OCI-LY7 (cell line): ENCODE results near the gene GRIA1. TPM values are rescaled to one million over a fixed set of nuclear protein-coding genes. Genes with fewer than 3 reads are reported as not detected.

Experiments
- Bru-seq: library from RNA; stranded (reverse); fragments of 400-500 nt; gene quantifications from one replicate; lab custom pipeline; 2021; lab: Mats Ljungman, UMichigan
- BruChase-seq, 2 experiments: library from RNA; stranded (reverse); fragments of 400-500 nt; gene quantifications; one replicate each; lab custom pipeline; 2021; lab: Mats Ljungman, UMichigan
- BruUV-seq: library from RNA; stranded (reverse); fragments of 400-500 nt; replicated peaks from 2 replicates; lab custom pipeline; 2021; lab: Mats Ljungman, UMichigan
- CTCF ChIA-PET: fragments of 300-600 bp; sonication (Branson Sonifier 250); formaldehyde crosslinking; loops from one replicate; lab custom pipeline; 2022; ENCODE audit warnings: antibody characterized with exemption; ENCODE audit not compliant: unreplicated experiment; lab: Charles Lee
- POLR2A ChIA-PET: fragments of 300-600 bp; sonication (Branson Sonifier 250); formaldehyde crosslinking; loops from one replicate; lab custom pipeline; 2022; ENCODE audit warnings: antibody characterized with exemption; lab: Charles Lee
- DNase-seq: peaks from one replicate; pipeline ENCODE4 v3.0.0-alpha.2; 2015; ENCODE audit warnings: low spot score
- H2AFZ ChIP-seq: fragments of 200-600 bp; sonication (generic), shearing (Covaris generic); 2 replicates; pipeline ENCODE4 v1.6.1; 2014; ENCODE audit warnings: mild to moderate bottlenecking, antibody characterized with exemption, low read length, moderate library complexity
- H3K27ac ChIP-seq: fragments of 200-600 bp; sonication (generic); 2 replicates; pipeline ENCODE4 v1.5.1; 2014; ENCODE audit warnings: mixed run types, low read depth, mild to moderate bottlenecking, moderate library complexity, low read length, inconsistent platforms; ENCODE audit not compliant: poor library complexity, severe bottlenecking
- H3K36me3 ChIP-seq: fragments of 200-600 bp; sonication (generic); 2 replicates; pipeline ENCODE4 v1.6.1; 2014; ENCODE audit warnings: mild to moderate bottlenecking, antibody characterized with exemption, low read length, moderate library complexity, mixed read lengths; ENCODE audit not compliant: insufficient read depth
- H3K4me1 ChIP-seq: fragments of 200-600 bp; sonication (generic); 2 replicates; pipeline ENCODE4 v1.5.1; 2014; ENCODE audit warnings: mild to moderate bottlenecking, low read length; ENCODE audit not compliant: insufficient read depth, poor library complexity, severe bottlenecking
- H3K4me2 ChIP-seq: fragments of 200-600 bp; sonication (generic); 2 replicates; pipeline ENCODE4 v1.6.1; 2014; ENCODE audit warnings: mild to moderate bottlenecking, low read length
- H3K4me3 ChIP-seq: fragments of 200-600 bp; sonication (generic); 2 replicates; pipeline ENCODE4 v1.5.1; 2014; ENCODE audit warnings: mild to moderate bottlenecking, low read depth, low read length; ENCODE audit not compliant: poor library complexity, severe bottlenecking
- H3K79me2 ChIP-seq: fragments of 200-600 bp; sonication (generic); 2 replicates; pipeline ENCODE4 v1.6.1; 2016; ENCODE audit warnings: low read depth, mild to moderate bottlenecking, low read length, moderate library complexity, mixed read lengths; ENCODE audit not compliant: insufficient read depth
- H3K9me2 ChIP-seq: fragments of 200-600 bp; sonication (generic); 2 replicates; pipeline ENCODE4 v1.6.1; 2016; ENCODE audit warnings: mild to moderate bottlenecking, low read length, mixed read lengths; ENCODE audit not compliant: insufficient read depth
- H3K9me3 ChIP-seq: fragments of 200-600 bp; sonication (generic); 2 replicates; pipeline ENCODE4 v1.6.1; 2014; ENCODE audit warnings: mild to moderate bottlenecking, mixed run types, low read length, mixed read lengths
- H4K20me1 ChIP-seq: fragments of 200-600 bp; sonication (generic); 2 replicates; pipeline ENCODE4 v1.6.1; 2014; ENCODE audit warnings: mild to moderate bottlenecking, antibody characterized with exemption, low read length, moderate library complexity, mixed read lengths; ENCODE audit not compliant: insufficient read depth
- EZH2phosphoT487 ChIP-seq: fragments of 200-600 bp; sonication (generic); IDR thresholded peaks from 2 replicates; pipeline ENCODE4 v1.6.1; 2018; ENCODE audit warnings: low read depth, borderline replicate concordance, mild to moderate bottlenecking, mixed run types, antibody characterized with exemption, low read length, moderate library complexity, mixed read lengths
- intact Hi-C: fragments of 100-400 bp; cut with micrococcal nuclease; formaldehyde crosslinking; loops from one replicate; pipeline ENCODE4 v1.10.0; 2022; ENCODE audit not compliant: unreplicated experiment
- long read RNA-seq: library from polyadenylated mRNA; stranded (forward); transcript quantifications from one replicate; pipeline ENCODE4 v2.0.0, GENCODE V29; 2022
- total RNA-seq, 2 experiments: library from RNA; depleted of rRNA in 1 of 2; stranded (reverse); fragments of >200 nt in 1 of 2; shearing (Covaris generic) in 1 of 2; gene quantifications; 2 replicates each; pipeline ENCODE4 v1.2.3, GENCODE V29; 2014 to 2022
- TF ChIP-seq, protein P1 (sequence below): fragments of 200-600 bp; sonication (generic); conservative IDR thresholded peaks from 2 replicates; pipeline ENCODE4 v1.5.1; 2014; ENCODE audit warnings: mild to moderate bottlenecking, antibody characterized with exemption, low read length, moderate library complexity, mixed read lengths

GRIA1 gene
- not detected in 2 replicates for total RNA-seq (2014; rRNA removed; shearing (Covaris generic))
- not detected in 2 replicates for total RNA-seq (2022)
- Bru-seq, nascent RNA = percentile 10 among the genes with signal in this experiment
- BruChase-seq, experiment 1, labeled RNA remaining after a 6-hour chase = percentile 1 among the genes with signal in this experiment
- BruChase-seq, experiment 2, labeled RNA remaining after a 2-hour chase = percentile 4 among the genes with signal in this experiment
- long read RNA-seq, partial matches to known transcripts = 0 of 1 reads
- long read RNA-seq, other reads (novel, unspliced or antisense) = 1 of 1 reads

DNA sequence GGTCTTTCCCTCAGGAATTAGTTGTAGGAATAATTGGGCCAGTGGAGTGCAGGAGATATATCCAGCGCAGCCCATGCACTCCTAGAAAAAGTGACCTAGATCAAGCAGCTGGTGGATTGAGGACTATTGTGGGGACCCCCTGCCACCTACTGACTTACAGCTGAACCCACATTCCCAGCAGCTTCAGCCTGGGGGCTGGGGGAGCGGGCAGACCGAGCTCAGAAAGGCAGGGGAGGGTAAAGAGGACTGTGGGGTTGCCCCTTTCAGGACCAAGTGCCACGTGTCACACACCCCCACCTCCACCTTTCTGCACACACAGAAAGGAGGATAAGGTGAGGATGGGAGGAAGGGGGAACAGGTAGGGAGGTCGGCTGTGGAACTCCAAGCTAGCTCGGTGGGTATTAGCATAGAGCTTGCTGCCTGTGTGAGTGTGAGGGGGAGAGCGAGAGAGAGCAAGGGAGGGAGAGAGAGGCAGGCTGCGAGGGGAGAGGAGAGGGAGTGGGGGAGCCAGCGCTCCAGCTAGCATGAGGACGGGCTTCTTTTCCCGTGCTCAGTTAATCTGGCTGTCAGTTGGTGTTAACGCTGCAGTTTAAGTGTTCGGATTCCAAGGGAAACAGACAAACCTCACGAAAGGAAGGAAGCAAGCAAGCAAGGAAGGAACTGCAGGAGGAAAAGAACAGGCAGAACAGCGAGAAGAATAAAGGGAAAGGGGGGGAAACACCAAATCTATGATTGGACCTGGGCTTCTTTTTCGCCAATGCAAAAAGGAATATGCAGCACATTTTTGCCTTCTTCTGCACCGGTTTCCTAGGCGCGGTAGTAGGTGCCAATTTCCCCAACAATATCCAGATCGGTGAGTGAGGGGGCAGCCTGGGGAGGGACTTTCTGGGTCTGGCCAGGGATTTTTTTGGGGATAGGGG, at the start of gene GRIA1:
TSS of gene GRIA1 (plus strand) at position 553 of the 920 bp plus-strand sequence.
- CTCF ChIA-PET = no interaction called here
- Histone ChIP-seq H3K4me2 (no peak within 1 kb of the TSS), H3K9me3 (no peaks in the 10 kb centered on the region), H3K79me2 (no peaks in the 10 kb centered on the region), H3K4me1 (no peaks in the 10 kb centered on the region), H3K4me3 (no peak within 1 kb of the TSS), H3K9me2 (no peaks in the 10 kb centered on the region), H2AFZ (no peak within 1 kb of the TSS), H3K36me3 (no peaks in the 10 kb centered on the region), H4K20me1 (no peaks in the 10 kb centered on the region), H3K27ac (no peak within 1 kb of the TSS)
- no peak for TF ChIP-seq EZH2phosphoT487
- TF ChIP-seq, protein P1, sequence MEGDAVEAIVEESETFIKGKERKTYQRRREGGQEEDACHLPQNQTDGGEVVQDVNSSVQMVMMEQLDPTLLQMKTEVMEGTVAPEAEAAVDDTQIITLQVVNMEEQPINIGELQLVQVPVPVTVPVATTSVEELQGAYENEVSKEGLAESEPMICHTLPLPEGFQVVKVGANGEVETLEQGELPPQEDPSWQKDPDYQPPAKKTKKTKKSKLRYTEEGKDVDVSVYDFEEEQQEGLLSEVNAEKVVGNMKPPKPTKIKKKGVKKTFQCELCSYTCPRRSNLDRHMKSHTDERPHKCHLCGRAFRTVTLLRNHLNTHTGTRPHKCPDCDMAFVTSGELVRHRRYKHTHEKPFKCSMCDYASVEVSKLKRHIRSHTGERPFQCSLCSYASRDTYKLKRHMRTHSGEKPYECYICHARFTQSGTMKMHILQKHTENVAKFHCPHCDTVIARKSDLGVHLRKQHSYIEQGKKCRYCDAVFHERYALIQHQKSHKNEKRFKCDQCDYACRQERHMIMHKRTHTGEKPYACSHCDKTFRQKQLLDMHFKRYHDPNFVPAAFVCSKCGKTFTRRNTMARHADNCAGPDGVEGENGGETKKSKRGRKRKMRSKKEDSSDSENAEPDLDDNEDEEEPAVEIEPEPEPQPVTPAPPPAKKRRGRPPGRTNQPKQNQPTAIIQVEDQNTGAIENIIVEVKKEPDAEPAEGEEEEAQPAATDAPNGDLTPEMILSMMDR = no peak
- intact Hi-C loops = loop anchor here (10.0 kb wide), 1 partner anchor 334 kb away; no protein-coding TSS in a partner anchor
- no TSS peak for BruUV-seq
- DNase-seq = no peak
- POLR2A ChIA-PET = interaction anchor here (0.6 kb wide), 2 partner anchors 14 to 430 kb away, joined by 3 to 4 read pairs; no protein-coding TSS in a partner anchor

DNA sequence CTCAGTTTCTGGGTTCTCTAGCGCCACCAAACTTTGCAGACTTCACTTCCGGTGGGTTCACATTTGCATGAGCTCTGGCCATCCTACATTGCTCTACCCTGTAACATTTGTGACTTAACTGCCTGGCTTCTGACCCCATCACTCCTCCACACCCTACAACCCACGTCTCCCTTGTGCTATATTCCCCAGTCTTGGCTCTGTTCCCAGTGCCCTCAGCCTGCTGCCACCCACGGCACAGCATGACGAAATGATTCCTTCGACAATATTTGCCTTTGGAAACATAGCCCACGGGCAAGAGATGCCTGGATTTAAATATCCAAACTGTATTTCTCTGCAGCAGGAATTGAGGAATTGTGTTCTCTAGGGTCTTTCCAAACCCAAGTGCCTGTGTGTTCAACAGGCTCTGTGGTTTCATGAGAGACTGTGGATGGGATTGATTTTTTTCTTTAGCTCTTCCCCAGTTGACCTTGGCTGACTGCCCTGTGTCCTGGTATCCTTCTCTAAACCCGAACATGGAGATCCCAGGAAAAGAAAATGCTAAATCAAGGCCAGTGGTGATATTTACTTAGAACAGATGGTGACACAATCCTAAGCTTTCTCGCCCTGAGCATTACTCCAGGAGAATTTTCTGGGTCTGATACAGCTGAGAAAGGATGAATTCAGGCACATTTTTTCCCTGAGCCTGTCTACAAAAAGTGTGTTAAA, 44.4 kb upstream of the GRIA1 start:
- no peaks in the 10 kb centered on the region for H3K9me3 ChIP-seq
- intact Hi-C loops = no loop called here
- H3K36me3 ChIP-seq = no peaks in the 10 kb centered on the region
- no peaks in the 10 kb centered on the region for H3K9me2 ChIP-seq
- no peaks in the 10 kb centered on the region for H3K79me2 ChIP-seq
- H3K4me1 ChIP-seq = no peaks in the 10 kb centered on the region
- no peaks in the 10 kb centered on the region for H4K20me1 ChIP-seq
- ChIA-PET CTCF (no interaction called here), POLR2A (no interaction called here)
- no peak for TF ChIP-seq EZH2phosphoT487
- TF ChIP-seq, protein P1 = no peak
- BruUV-seq = no TSS peak
- no peak for DNase-seq
- H2AFZ ChIP-seq = no peak overlapping the region
- H3K27ac ChIP-seq = no peak overlapping the region
- no peak overlapping the region for H3K4me3 ChIP-seq
- no peak overlapping the region for H3K4me2 ChIP-seq
